ENCODE data around the gene C1QA.

- TF ChIP-seq CTCF (tag by site-specific recombination; IDR thresholded peaks at IDR 0.05) (no peak), ZNF280C (tag by site-specific recombination; IDR thresholded peaks at IDR 0.05) (no peak), ZNF239 (tag by site-specific recombination; IDR thresholded peaks at IDR 0.05) (no peak), ZNF140 (tag by site-specific recombination; IDR thresholded peaks at IDR 0.05) (no peak), MEIS1 (CRISPR knock-in tag; IDR thresholded peaks at IDR 0.05; ENCODE audit: borderline replicate concordance) (no peak), ATF2 (tag by site-specific recombination; IDR thresholded peaks at IDR 0.05; ENCODE audit: low read depth) (no peak), ZNF423 (tag by site-specific recombination; IDR thresholded peaks at IDR 0.05) (no peak), ZBTB11 (tag by site-specific recombination; conservative IDR thresholded peaks at IDR 0.05; ENCODE audit: low read depth) (no peak), REST (tag by site-specific recombination; IDR thresholded peaks at IDR 0.05) (no peak)
Measured at GRCh38 chr1:22595108-22595507, 41.3 kb upstream of the C1QA start.

Data from HEK293 (cell line).